Pancreas (tissue), 10 donors: ENCODE data around the gene SRP68. TPM values are rescaled to one million over a fixed set of nuclear protein-coding genes. Genes with fewer than 3 reads are reported as not detected.
A peak's percentile ranks its signal among the peaks of the same experiment; 100 is the strongest.

Source experiments
- ATAC-seq, 4 donors: fragments of 200-7000 bp; cut with Tn5 transposase; one replicate each; pipeline versions ENCODE4 v1.8.0 to v1.9.1; 2020; ENCODE audit warnings: mild to moderate bottlenecking in 4 of 4, moderate library complexity in 4 of 4
- DNase-seq, 6 donors: peaks; one replicate each; pipeline ENCODE4 v3.0.0-alpha.2; 2020
- FAIRE-seq: peaks from 2 replicates; lab custom pipeline; 2012; peaks lifted over from hg19 to GRCh38; lab: Jason Lieb, UNC
- H3K27ac ChIP-seq, 4 donors: fragments of 200-600 bp; sonication (generic); 1 replicate in 3 of 4; 2 replicates in 1 of 4; pipeline versions ENCODE4 v1.5.0 to v1.8.0; 2020
- H3K27me3 ChIP-seq, 4 donors: fragments of 200-600 bp; one replicate each; pipeline ENCODE4 v1.8.0; 2021
- H3K36me3 ChIP-seq, 3 donors: fragments of 200-600 bp; sonication (generic) in 1 of 3; one replicate each; pipeline versions ENCODE4 v1.5.0 to v1.8.0; 2020 to 2021
- H3K4me1 ChIP-seq, 3 donors: fragments of 200-600 bp; one replicate each; pipeline ENCODE4 v1.8.0; 2021
- H3K4me3 ChIP-seq, 4 donors: fragments of 200-600 bp; sonication (generic) in 2 of 4; one replicate each; pipeline versions ENCODE4 v1.5.0 to v1.8.0; 2020 to 2021
- H3K9me3 ChIP-seq, 4 donors: fragments of 200-600 bp; one replicate each; pipeline ENCODE4 v1.8.0; 2021
- CTCF ChIP-seq, 4 donors: fragments of 200-600 bp; sonication (generic) in 3 of 4; IDR thresholded peaks; one replicate each; pipeline versions ENCODE4 v1.5.0 to v1.8.0; 2021; ENCODE audit warnings: antibody characterized with exemption in 4 of 4
- WGBS, 2 donors: extraction: QIAGEN DNeasy Blood & Tissue Kit; methylation state at CpG; one replicate each; pipeline ENCODE4 v1.1.7; 2013; 5-methylcytosine and 5-hydroxymethylcytosine counted together
- intact Hi-C, 3 donors: fragments of 100-400 bp; cut with DNase I; formaldehyde crosslinking; loops; one replicate each; pipeline versions ENCODE4 v1.11.1 to v1.14.2; 2022
- polyA plus RNA-seq, 2 donors: library from polyadenylated mRNA; stranded (reverse); fragments of 200-250 nt; gene quantifications; one replicate each; pipeline ENCODE4 v1.2.3, GENCODE V29; 2013
- total RNA-seq, 6 donors: library from RNA; stranded (reverse); fragmentation: NEBNext Ultra II Directional in 4 of 6; extraction: Animal tissue kit (Norgen Biotek cat#: 25700) in 4 of 6; gene quantifications; one replicate each; pipeline versions ENCODE4 v1.2.1 to v1.2.4, GENCODE V29; 2021 to 2023
- donor health status: healthy with polysubstance abuse.
- donor health status: DM: no; HTN: no; CAD: no; lungs with moderate emphysema.
- donor health status: DM: no; HTN: no; CAD: no.
- donor health status: control.
- donor health status: control.
- donor health status: Bipolar disorder and iron deficiency.
- donor health status: DM: yes; HTN: yes; CAD: no.
- donor health status: DM: no; HTN: no; CAD: no.
- donor health status: DM: no; HTN: no; CAD: no.
- donor health status: DM: yes; HTN: yes; CAD: no.

SRP68 gene
- total and polyA plus RNA-seq, 8 donors, result 32.2 to 74.6 (median 48.0) TPM

- Histone ChIP-seq H3K36me3 (no peaks in the 10 kb centered on the region), H3K9me3 (no peaks in the 10 kb centered on the region), H3K4me3 (no peak overlapping the region), H3K27ac (no peak overlapping the region), H3K4me1 (no peaks in the 10 kb centered on the region), H3K27me3 (no peaks in the 10 kb centered on the region)
- intact Hi-C loops, result loop anchor here in 1 of 3 donors (5.0 kb wide), 1 partner anchor 264 kb away; no protein-coding TSS in a partner anchor
- no peak for ATAC-seq
- WGBS, 2 donors, result 85% methylated on average over 11 of the region's 11 CpGs
- no peak for DNase-seq
- no peak for TF ChIP-seq CTCF (IDR thresholded peaks at IDR 0.05)
- FAIRE-seq, result no peak
Observed at GRCh38 chr17:76018340-76018680, 54.0 kb downstream of the SRP68 start.

GRCh38 chr17:76017481-76018339 is 54.6 kb downstream of the SRP68 start:
- no peak overlapping the region for H3K27ac ChIP-seq
- no peaks in the 10 kb centered on the region for H3K27me3 ChIP-seq
- FAIRE-seq (no peak), DNase-seq (no peak), ATAC-seq (no peak)
- H3K36me3 ChIP-seq, result no peaks in the 10 kb centered on the region
- no peaks in the 10 kb centered on the region for H3K9me3 ChIP-seq
- no peaks in the 10 kb centered on the region for H3K4me1 ChIP-seq
- WGBS, 2 donors, result 78 to 85% methylated on average over 20 to 21 of the region's 21 CpGs
- no peak for TF ChIP-seq CTCF (IDR thresholded peaks at IDR 0.05)
- intact Hi-C loops, result loop anchor here in 1 of 3 donors (5.0 kb wide), 1 partner anchor 265 kb away; no protein-coding TSS in a partner anchor
- no peak overlapping the region for H3K4me3 ChIP-seq

GRCh38 chr17:76014925-76015261 is 57.4 kb downstream of the SRP68 start:
- Histone ChIP-seq H3K27ac (no peak overlapping the region), H3K4me3 (no peak overlapping the region), H3K27me3 (no peaks in the 10 kb centered on the region), H3K4me1 (no peaks in the 10 kb centered on the region), H3K36me3 (no peaks in the 10 kb centered on the region), H3K9me3 (no peaks in the 10 kb centered on the region)
- 85 to 86% methylated on average over 24 to 26 of the region's 26 CpGs for WGBS, 2 donors
- FAIRE-seq (no peak), DNase-seq (peak in 1 of 6 donors; percentile 41), ATAC-seq (peak; percentile 7 to 44 (median 14))
- no peak for TF ChIP-seq CTCF (IDR thresholded peaks at IDR 0.05)
- intact Hi-C loops, result loop anchor here in 1 of 3 donors (5.0 kb wide), 1 partner anchor 267 kb away; no protein-coding TSS in a partner anchor

- intact Hi-C loops, result no loop called here
- Histone ChIP-seq H3K4me3 (no peak overlapping the region), H3K27ac (no peak overlapping the region), H3K36me3 (no peaks in the 10 kb centered on the region), H3K9me3 (no peaks in the 10 kb centered on the region), H3K4me1 (no peaks in the 10 kb centered on the region), H3K27me3 (no peaks in the 10 kb centered on the region)
- peak; percentile 87 to 98 (median 95) for ATAC-seq
- 21 to 24% methylated on average over 19 of the region's 19 CpGs for WGBS, 2 donors
- FAIRE-seq, result no peak
- DNase-seq, result peak; percentile 68 to 91 (median 82)
- peak; percentile 92 to 99 (median 98) for TF ChIP-seq CTCF (IDR thresholded peaks at IDR 0.05)
Observed at GRCh38 chr17:76014100-76014924, 58.0 kb downstream of the SRP68 start.
